A673 (cell line): ENCODE data around the gene DLG2. TPM values are rescaled to one million over a fixed set of nuclear protein-coding genes. Genes with fewer than 3 reads are reported as not detected.

Source experiments
- BruUV-seq: library from RNA; stranded (reverse); fragments of 400-500 nt; replicated peaks from 2 replicates; lab custom pipeline; 2021; lab: Mats Ljungman, UMichigan
- CTCF ChIA-PET: fragments of 300-600 bp; sonication (Branson Sonifier 250); formaldehyde crosslinking; loops from one replicate; lab custom pipeline; 2022; ENCODE audit warnings: antibody characterized with exemption; lab: Charles Lee
- POLR2A ChIA-PET: fragments of 300-600 bp; sonication (Branson Sonifier 250); formaldehyde crosslinking; loops from one replicate; lab custom pipeline; 2022; ENCODE audit warnings: antibody characterized with exemption; ENCODE audit not compliant: low non-redundant PET; lab: Charles Lee
- DNase-seq: peaks from one replicate; pipeline ENCODE4 v3.0.0-alpha.2; 2015; ENCODE audit warnings: low spot score
- H3K27ac ChIP-seq: fragments of 200-600 bp; sonication (generic); 2 replicates; pipeline ENCODE4 v1.5.1; 2016; ENCODE audit warnings: mixed run types, low read depth, mild to moderate bottlenecking, mixed read lengths, antibody characterized with exemption, low read length; ENCODE audit not compliant: poor library complexity, severe bottlenecking
- H3K27me3 ChIP-seq: fragments of 200-600 bp; sonication (generic); replicated peaks from 2 replicates; pipeline ENCODE4 v1.6.1; 2017; ENCODE audit warnings: mixed run types, low read depth, mild to moderate bottlenecking, mixed read lengths, antibody characterized with exemption, low read length; ENCODE audit not compliant: insufficient read depth, poor library complexity
- H3K36me3 ChIP-seq: fragments of 200-600 bp; sonication (generic); 2 replicates; pipeline ENCODE4 v1.6.1; 2016; ENCODE audit warnings: mixed run types, mild to moderate bottlenecking, mixed read lengths, antibody characterized with exemption, low read length; ENCODE audit not compliant: insufficient read depth, poor library complexity, severe bottlenecking
- H3K4me1 ChIP-seq: fragments of 200-600 bp; sonication (generic); 2 replicates; pipeline ENCODE4 v1.6.1; 2017; ENCODE audit warnings: mixed run types, mild to moderate bottlenecking, mixed read lengths, antibody characterized with exemption, low read length; ENCODE audit not compliant: insufficient read depth, poor library complexity, severe bottlenecking
- H3K4me3 ChIP-seq: fragments of 200-600 bp; sonication (generic); 2 replicates; pipeline ENCODE4 v1.5.1; 2016; ENCODE audit warnings: low read depth, mixed run types, mild to moderate bottlenecking, mixed read lengths, low read length; ENCODE audit not compliant: poor library complexity, severe bottlenecking
- H3K9me3 ChIP-seq: fragments of 200-600 bp; sonication (generic); 2 replicates; pipeline ENCODE4 v1.6.1; 2016; ENCODE audit warnings: mixed run types, low read depth, mild to moderate bottlenecking, mixed read lengths, antibody characterized with exemption, low read length; ENCODE audit not compliant: poor library complexity, severe bottlenecking
- EZH2 ChIP-seq: fragments of 200-600 bp; sonication (generic); IDR thresholded peaks from 2 replicates; pipeline ENCODE4 v1.6.1; 2017; ENCODE audit warnings: borderline replicate concordance, low read depth, mild to moderate bottlenecking, mixed read lengths, antibody characterized with exemption, low read length; ENCODE audit not compliant: poor library complexity, severe bottlenecking
- intact Hi-C: fragments of 100-400 bp; cut with micrococcal nuclease; formaldehyde crosslinking; loops from one replicate; pipeline ENCODE4 v1.10.0; 2022; ENCODE audit not compliant: unreplicated experiment
- total RNA-seq: library from RNA; stranded (reverse); gene quantifications from 2 replicates; pipeline ENCODE4 v1.2.3, GENCODE V29; 2021
- TF ChIP-seq, protein P1 (sequence below): fragments of 300-800, 200-600 bp; sonication (generic); conservative IDR thresholded peaks from 2 replicates; pipeline ENCODE4 v1.5.1; 2017; ENCODE audit warnings: low read depth, mild to moderate bottlenecking, antibody characterized with exemption, low read length, moderate library complexity, mixed read lengths

Gene DLG2
- total RNA-seq, 1 experiment from 2014 or later: 277 TPM

DNA sequence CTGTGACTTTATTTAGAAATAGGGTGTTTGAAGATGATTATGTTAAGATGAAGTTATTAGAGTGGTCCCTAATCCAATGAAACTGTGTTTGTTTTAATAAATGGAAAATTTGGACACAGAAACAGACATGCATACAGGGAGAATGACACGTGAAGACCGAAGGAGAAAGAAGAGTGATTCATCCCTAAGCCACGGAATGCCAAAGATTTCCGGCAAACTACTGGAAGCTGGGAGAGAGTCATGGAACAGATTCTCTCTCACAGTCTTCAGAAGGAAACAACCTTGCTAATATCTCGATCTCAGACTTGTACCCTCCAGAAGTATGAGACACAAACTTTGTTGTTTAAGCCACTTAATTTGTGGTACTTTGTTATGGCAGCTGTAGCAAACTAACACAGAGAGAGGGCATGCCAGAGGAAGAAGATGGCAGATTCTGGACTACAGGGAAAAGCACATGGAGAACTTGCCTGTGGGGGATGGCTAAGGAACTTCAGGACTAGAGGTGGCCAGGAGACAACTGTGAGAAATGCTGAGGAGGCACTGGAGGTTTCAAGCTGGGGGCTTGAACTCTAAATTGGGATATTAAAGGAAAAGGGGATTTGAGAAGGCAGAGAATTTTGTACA, 1607.5 kb downstream of the DLG2 start:
- Histone ChIP-seq H3K36me3 (no peaks in the 10 kb centered on the region), H3K4me3 (no peak overlapping the region), H3K4me1 (no peaks in the 10 kb centered on the region), H3K27ac (no peak overlapping the region), H3K27me3 (no peaks in the 10 kb centered on the region), H3K9me3 (no peaks in the 10 kb centered on the region)
- ChIA-PET POLR2A (no interaction called here), CTCF (no interaction called here)
- intact Hi-C loops: no loop called here
- no TSS peak for BruUV-seq
- TF ChIP-seq, protein P1, sequence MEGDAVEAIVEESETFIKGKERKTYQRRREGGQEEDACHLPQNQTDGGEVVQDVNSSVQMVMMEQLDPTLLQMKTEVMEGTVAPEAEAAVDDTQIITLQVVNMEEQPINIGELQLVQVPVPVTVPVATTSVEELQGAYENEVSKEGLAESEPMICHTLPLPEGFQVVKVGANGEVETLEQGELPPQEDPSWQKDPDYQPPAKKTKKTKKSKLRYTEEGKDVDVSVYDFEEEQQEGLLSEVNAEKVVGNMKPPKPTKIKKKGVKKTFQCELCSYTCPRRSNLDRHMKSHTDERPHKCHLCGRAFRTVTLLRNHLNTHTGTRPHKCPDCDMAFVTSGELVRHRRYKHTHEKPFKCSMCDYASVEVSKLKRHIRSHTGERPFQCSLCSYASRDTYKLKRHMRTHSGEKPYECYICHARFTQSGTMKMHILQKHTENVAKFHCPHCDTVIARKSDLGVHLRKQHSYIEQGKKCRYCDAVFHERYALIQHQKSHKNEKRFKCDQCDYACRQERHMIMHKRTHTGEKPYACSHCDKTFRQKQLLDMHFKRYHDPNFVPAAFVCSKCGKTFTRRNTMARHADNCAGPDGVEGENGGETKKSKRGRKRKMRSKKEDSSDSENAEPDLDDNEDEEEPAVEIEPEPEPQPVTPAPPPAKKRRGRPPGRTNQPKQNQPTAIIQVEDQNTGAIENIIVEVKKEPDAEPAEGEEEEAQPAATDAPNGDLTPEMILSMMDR: no peak
- no peak for TF ChIP-seq EZH2
- DNase-seq: no peak

DNA sequence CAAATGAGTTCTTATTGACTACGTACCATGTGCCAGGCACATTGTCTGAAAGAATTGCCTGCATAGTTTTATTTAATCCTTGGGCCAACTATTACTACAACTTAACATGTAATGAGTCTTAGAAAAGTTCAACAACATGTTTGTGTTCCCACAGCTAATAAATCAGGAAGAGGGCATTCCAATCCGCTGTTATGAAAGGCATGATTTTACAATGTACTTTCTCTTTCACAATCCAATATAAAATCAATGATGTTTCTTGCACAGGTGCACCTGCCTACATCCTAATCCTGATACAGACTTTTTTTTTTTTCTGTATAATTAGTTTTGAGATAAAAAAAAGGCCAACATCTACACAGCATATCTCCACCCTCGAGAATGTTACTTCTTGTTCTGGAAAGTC, 1612.6 kb downstream of the DLG2 start:
- H3K4me1 ChIP-seq: no peaks in the 10 kb centered on the region
- H3K27ac ChIP-seq: no peak overlapping the region
- intact Hi-C loops: no loop called here
- CTCF ChIA-PET: no interaction called here
- POLR2A ChIA-PET: no interaction called here
- no peak for DNase-seq
- no peak for TF ChIP-seq EZH2
- TF ChIP-seq, protein P1: no peak
- H3K4me3 ChIP-seq: no peak overlapping the region
- no peaks in the 10 kb centered on the region for H3K9me3 ChIP-seq
- H3K36me3 ChIP-seq: no peaks in the 10 kb centered on the region
- H3K27me3 ChIP-seq: no peaks in the 10 kb centered on the region
- BruUV-seq: no TSS peak

DNA sequence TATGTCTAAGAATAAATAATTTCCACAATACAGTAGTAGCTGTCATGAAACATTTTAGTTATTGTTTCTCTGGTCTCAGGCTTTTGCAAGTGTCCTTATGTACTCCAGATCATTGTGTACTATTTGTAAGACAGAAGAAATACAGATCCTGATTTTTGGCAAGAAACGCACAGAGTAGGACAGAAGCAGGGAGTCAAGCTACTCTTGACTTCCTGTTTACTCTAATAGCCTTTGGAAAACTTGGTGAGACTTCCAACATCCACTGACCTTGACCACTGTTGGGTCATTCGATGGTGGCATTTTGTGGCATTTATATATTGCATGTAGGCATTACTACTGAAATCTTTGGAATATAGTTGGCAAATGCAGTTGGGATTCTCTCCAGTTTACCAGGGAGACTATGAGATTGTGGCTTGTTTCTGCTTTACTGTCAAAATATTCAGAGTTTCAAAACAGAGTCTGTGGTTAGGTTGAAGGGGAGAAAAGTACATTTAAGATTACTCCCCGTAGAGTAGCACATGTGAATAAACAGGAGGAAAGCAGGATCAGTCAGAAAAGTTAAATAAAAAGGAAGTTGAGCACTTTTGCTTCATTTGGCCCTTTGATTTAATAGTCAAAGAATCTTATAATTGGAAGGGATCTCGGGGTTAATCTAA, 1614.8 kb downstream of the DLG2 start:
- intact Hi-C loops: no loop called here
- H3K36me3 ChIP-seq: no peaks in the 10 kb centered on the region
- CTCF ChIA-PET: no interaction called here

More for the DNA sequence above, 1614.8 kb downstream of the DLG2 start:
- Histone ChIP-seq H3K9me3 (no peaks in the 10 kb centered on the region), H3K4me1 (no peaks in the 10 kb centered on the region), H3K27me3 (no peaks in the 10 kb centered on the region), H3K4me3 (no peak overlapping the region), H3K27ac (no peak overlapping the region)
- DNase-seq: no peak
- TF ChIP-seq, protein P1: no peak
- no peak for TF ChIP-seq EZH2
- no TSS peak for BruUV-seq
- POLR2A ChIA-PET: no interaction called here
